ENCODE measurements around the gene PPP1R12A. TPM values are rescaled to one million over a fixed set of nuclear protein-coding genes. Genes with fewer than 3 reads are reported as not detected.

The PPP1R12A gene
- total RNA-seq, 1 experiment from 2014 or later: 52.0 TPM

DNA sequence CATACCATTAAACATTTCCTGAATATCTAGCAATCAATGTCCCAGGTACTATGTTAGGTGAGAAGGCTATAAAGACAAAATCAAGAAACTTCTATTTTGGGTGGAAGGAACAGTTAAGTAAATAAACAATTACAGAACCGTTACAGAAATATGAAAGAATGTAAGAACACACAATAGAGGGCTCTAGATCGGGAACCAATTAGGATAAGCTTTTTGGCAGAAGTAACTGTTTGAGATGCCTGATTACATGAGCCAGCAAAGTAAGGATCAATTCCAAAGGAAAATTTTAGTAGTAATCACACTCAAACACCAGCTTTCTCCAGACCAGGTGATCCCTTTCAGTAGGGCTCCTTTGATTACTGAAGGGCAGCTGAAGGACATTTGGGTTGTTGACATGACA lies 33.9 kb downstream of the PPP1R12A start:
- H3K27me3 ChIP-seq (ENCODE audit: insufficient read depth, low read length): no peaks in the 10 kb centered on the region
- H3K4me3 ChIP-seq (replicated peaks in 1 of 2; ENCODE audit: low read depth in 1 of 2, low read length in 2 of 2): no peak overlapping the region
- ChIA-PET RAD21 (ENCODE audit: low non-redundant PET in 1 of 2, low total read pairs in 2 of 2, uncharacterized antibody in 2 of 2, unreplicated experiment in 2 of 2) (no interaction called here), CTCF (interaction anchor here (0.9 kb wide), 1 partner anchor 13 kb away, joined by 3 read pairs; no protein-coding TSS in a partner anchor), POLR2A (no interaction called here)
- no peak for DNase-seq (ENCODE audit: low read depth, low spot score)
- H3K4me1 ChIP-seq (ENCODE audit: control insufficient read depth in 1 of 2, insufficient read depth in 2 of 2, low read length in 2 of 2): peaks cover 0 to 10% of the 10 kb centered on the region in 2 experiments; a peak in 1 of 4 replicates
- peaks cover 83% of the 10 kb centered on the region for H3K79me2 ChIP-seq (ENCODE audit: insufficient read depth, low read length)
- intact Hi-C loops (cut with micrococcal nuclease): no loop called here
- H3K27ac ChIP-seq (ENCODE audit: low read depth, low read length): no peak overlapping the region
- ATAC-seq: no peak
- H4K20me1 ChIP-seq (ENCODE audit: insufficient read depth): no peaks in the 10 kb centered on the region
- no peaks in the 10 kb centered on the region for H3K9me2 ChIP-seq (ENCODE audit: insufficient read depth)
- H3K9me3 ChIP-seq (ENCODE audit: control insufficient read depth in 1 of 2, insufficient read depth in 1 of 2, low read depth in 1 of 2, low read length in 2 of 2): no peaks in the 10 kb centered on the region
- no peak overlapping the region for H3K9ac ChIP-seq (ENCODE audit: low read length)
- no peak overlapping the region for H3K4me2 ChIP-seq (ENCODE audit: low read length)
- BruUV-seq (replicated peaks): no TSS peak
- TF ChIP-seq EZH2 (IDR thresholded peaks at IDR 0.05): no peak
- TF ChIP-seq CBX3 (IDR thresholded peaks at IDR 0.05; ENCODE audit: low read depth): no peak
- no peak for TF ChIP-seq YY1 (IDR thresholded peaks at IDR 0.05; ENCODE audit: extremely low read depth, insufficient replicate concordance, low read depth, low read length)
- no peak for TF ChIP-seq SP1 (IDR thresholded peaks at IDR 0.05; ENCODE audit: low read depth)
- TF ChIP-seq ZFX (IDR thresholded peaks at IDR 0.05): no peak
- no peak for TF ChIP-seq SRF (IDR thresholded peaks at IDR 0.05; ENCODE audit: low read depth)
- TF ChIP-seq SIN3A (IDR thresholded peaks at IDR 0.05; ENCODE audit: low read depth): no peak
- no peak for TF ChIP-seq RAD21 (IDR thresholded peaks at IDR 0.05; ENCODE audit: low read depth)
- TF ChIP-seq EGR1 (IDR thresholded peaks at IDR 0.05; ENCODE audit: low read depth): no peak
- H3K36me3 ChIP-seq (ENCODE audit: control insufficient read depth in 1 of 2, insufficient read depth in 2 of 2, low read length in 2 of 2): no peaks in the 10 kb centered on the region
- H2AFZ ChIP-seq (ENCODE audit: low read depth, low read length, poor library complexity, severe bottlenecking): no peak overlapping the region

DNA sequence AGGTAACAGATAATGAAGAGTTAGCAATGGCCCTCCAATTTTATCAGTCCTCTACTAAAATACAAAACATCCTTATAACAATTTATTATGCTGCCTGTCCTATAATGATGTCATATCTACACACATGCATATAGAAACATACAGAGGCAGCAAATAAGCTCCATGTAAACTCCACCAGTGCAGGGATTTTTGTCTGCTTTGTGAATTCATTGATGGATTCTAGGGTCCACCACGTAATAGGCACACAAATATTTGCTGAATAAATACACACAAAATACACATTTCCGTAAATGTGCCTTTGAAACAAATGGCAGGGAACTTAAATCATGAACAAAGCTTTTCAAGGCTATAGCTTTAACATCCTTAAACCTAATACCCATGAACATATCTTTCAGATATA lies 34.7 kb downstream of the PPP1R12A start:
- H3K27ac ChIP-seq (ENCODE audit: low read depth, low read length): no peak overlapping the region
- H3K36me3 ChIP-seq (ENCODE audit: control insufficient read depth in 1 of 2, insufficient read depth in 2 of 2, low read length in 2 of 2): no peaks in the 10 kb centered on the region
- H3K4me3 ChIP-seq (replicated peaks in 1 of 2; ENCODE audit: low read depth in 1 of 2, low read length in 2 of 2): no peak overlapping the region
- no peaks in the 10 kb centered on the region for H3K9me2 ChIP-seq (ENCODE audit: insufficient read depth)
- no TSS peak for BruUV-seq (replicated peaks)
- CTCF ChIA-PET: no interaction called here
- H2AFZ ChIP-seq (ENCODE audit: low read depth, low read length, poor library complexity, severe bottlenecking): no peak overlapping the region
- DNase-seq (ENCODE audit: low read depth, low spot score) (no peak), ATAC-seq (no peak)
- H3K79me2 ChIP-seq (ENCODE audit: insufficient read depth, low read length): peaks cover 81% of the 10 kb centered on the region
- H3K27me3 ChIP-seq (ENCODE audit: insufficient read depth, low read length): no peaks in the 10 kb centered on the region
- no peak overlapping the region for H3K4me2 ChIP-seq (ENCODE audit: low read length)
- H4K20me1 ChIP-seq (ENCODE audit: insufficient read depth): no peaks in the 10 kb centered on the region
- RAD21 ChIA-PET (ENCODE audit: low non-redundant PET in 1 of 2, low total read pairs in 2 of 2, uncharacterized antibody in 2 of 2, unreplicated experiment in 2 of 2): no interaction called here
- POLR2A ChIA-PET: no interaction called here
- H3K9ac ChIP-seq (ENCODE audit: low read length): no peak overlapping the region
- H3K9me3 ChIP-seq (ENCODE audit: control insufficient read depth in 1 of 2, insufficient read depth in 1 of 2, low read depth in 1 of 2, low read length in 2 of 2): no peaks in the 10 kb centered on the region
- intact Hi-C loops (cut with micrococcal nuclease): no loop called here
- H3K4me1 ChIP-seq (ENCODE audit: control insufficient read depth in 1 of 2, insufficient read depth in 2 of 2, low read length in 2 of 2): peaks cover 0 to 10% of the 10 kb centered on the region in 2 experiments; a peak in 1 of 4 replicates
- no peak for TF ChIP-seq EGR1 (IDR thresholded peaks at IDR 0.05; ENCODE audit: low read depth)
- no peak for TF ChIP-seq JUND (IDR thresholded peaks at IDR 0.05)
- TF ChIP-seq, protein P1, sequence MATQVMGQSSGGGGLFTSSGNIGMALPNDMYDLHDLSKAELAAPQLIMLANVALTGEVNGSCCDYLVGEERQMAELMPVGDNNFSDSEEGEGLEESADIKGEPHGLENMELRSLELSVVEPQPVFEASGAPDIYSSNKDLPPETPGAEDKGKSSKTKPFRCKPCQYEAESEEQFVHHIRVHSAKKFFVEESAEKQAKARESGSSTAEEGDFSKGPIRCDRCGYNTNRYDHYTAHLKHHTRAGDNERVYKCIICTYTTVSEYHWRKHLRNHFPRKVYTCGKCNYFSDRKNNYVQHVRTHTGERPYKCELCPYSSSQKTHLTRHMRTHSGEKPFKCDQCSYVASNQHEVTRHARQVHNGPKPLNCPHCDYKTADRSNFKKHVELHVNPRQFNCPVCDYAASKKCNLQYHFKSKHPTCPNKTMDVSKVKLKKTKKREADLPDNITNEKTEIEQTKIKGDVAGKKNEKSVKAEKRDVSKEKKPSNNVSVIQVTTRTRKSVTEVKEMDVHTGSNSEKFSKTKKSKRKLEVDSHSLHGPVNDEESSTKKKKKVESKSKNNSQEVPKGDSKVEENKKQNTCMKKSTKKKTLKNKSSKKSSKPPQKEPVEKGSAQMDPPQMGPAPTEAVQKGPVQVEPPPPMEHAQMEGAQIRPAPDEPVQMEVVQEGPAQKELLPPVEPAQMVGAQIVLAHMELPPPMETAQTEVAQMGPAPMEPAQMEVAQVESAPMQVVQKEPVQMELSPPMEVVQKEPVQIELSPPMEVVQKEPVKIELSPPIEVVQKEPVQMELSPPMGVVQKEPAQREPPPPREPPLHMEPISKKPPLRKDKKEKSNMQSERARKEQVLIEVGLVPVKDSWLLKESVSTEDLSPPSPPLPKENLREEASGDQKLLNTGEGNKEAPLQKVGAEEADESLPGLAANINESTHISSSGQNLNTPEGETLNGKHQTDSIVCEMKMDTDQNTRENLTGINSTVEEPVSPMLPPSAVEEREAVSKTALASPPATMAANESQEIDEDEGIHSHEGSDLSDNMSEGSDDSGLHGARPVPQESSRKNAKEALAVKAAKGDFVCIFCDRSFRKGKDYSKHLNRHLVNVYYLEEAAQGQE (IDR thresholded peaks at IDR 0.05; ENCODE audit: low read depth): no peak
- no peak for TF ChIP-seq TCF7L2 (IDR thresholded peaks at IDR 0.05; ENCODE audit: borderline replicate concordance, extremely low read depth, insufficient read depth, insufficient read length)
- TF ChIP-seq EZH2phosphoT487 (IDR thresholded peaks at IDR 0.05; ENCODE audit: borderline replicate concordance): no peak
- TF ChIP-seq, protein P2, sequence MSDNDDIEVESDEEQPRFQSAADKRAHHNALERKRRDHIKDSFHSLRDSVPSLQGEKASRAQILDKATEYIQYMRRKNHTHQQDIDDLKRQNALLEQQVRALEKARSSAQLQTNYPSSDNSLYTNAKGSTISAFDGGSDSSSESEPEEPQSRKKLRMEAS (IDR thresholded peaks at IDR 0.05): no peak
- no peak for TF ChIP-seq POLR2AphosphoS5 (IDR thresholded peaks at IDR 0.05; ENCODE audit: low read depth, low read length)
- TF ChIP-seq EZH2 (IDR thresholded peaks at IDR 0.05): no peak
- no peak for TF ChIP-seq FOSL1 (IDR thresholded peaks at IDR 0.05; ENCODE audit: low read depth)
- TF ChIP-seq, protein P3, sequence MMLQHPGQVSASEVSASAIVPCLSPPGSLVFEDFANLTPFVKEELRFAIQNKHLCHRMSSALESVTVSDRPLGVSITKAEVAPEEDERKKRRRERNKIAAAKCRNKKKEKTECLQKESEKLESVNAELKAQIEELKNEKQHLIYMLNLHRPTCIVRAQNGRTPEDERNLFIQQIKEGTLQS (IDR thresholded peaks at IDR 0.05): no peak
- no peak for TF ChIP-seq ELF1 (IDR thresholded peaks at IDR 0.05; ENCODE audit: borderline replicate concordance, low read depth)
